Skeletal muscle satellite cell (primary cell): ENCODE data around the gene UBR4.

Experiments used
- H3K27me3 ChIP-seq: 2 replicates; pipeline ENCODE4 v1.7.0; 2013; ENCODE audit warnings: low read length; ENCODE audit not compliant: control insufficient read depth, insufficient read depth
- H3K36me3 ChIP-seq: 2 replicates; pipeline ENCODE4 v1.7.0; 2013; ENCODE audit warnings: mild to moderate bottlenecking, control low read depth, low read length; ENCODE audit not compliant: insufficient read depth
- H3K4me1 ChIP-seq: 2 replicates; pipeline ENCODE4 v1.7.0; 2013; ENCODE audit warnings: low read length; ENCODE audit not compliant: control insufficient read depth, insufficient read depth
- H3K4me2 ChIP-seq: 2 replicates; pipeline ENCODE4 v1.7.0; 2013; ENCODE audit warnings: mild to moderate bottlenecking, low read length
- H3K4me3 ChIP-seq: 2 replicates; pipeline ENCODE4 v1.7.0; 2013; ENCODE audit warnings: low read length
- H3K9ac ChIP-seq: 2 replicates; pipeline ENCODE4 v1.7.0; 2013; ENCODE audit warnings: mild to moderate bottlenecking, low read depth, low read length, moderate library complexity
- H3K9me3 ChIP-seq: replicated peaks from 2 replicates; pipeline ENCODE4 v1.7.0; 2013; ENCODE audit warnings: mild to moderate bottlenecking, control low read depth, low read length

The UBR4 gene

DNA sequence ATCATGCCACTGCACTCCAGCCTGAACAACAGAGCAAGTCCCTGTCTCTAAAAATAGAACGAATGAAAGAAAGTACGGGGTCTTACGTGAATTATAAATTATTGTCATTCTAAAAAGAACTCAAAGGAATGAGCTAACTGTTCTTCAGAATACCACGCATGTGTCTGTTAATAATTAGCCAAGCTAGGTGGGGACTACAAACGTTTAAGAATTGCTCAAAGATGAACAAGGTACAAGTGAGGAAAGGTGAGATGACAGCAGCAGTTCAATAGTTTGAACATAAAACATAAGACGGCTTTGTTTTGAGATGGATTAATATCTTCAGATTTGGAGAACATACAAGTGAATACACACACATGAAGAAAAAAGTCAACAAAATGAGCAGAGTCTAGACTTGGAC, 79.6 kb downstream of the UBR4 start:
- H3K4me3 ChIP-seq = no peak overlapping the region
- H3K36me3 ChIP-seq = peaks cover 88% of the 10 kb centered on the region
- no peaks in the 10 kb centered on the region for H3K4me1 ChIP-seq
- H3K9me3 ChIP-seq = no peaks in the 10 kb centered on the region
- H3K27me3 ChIP-seq = no peaks in the 10 kb centered on the region
- no peak overlapping the region for H3K4me2 ChIP-seq
- H3K9ac ChIP-seq = no peak overlapping the region

DNA sequence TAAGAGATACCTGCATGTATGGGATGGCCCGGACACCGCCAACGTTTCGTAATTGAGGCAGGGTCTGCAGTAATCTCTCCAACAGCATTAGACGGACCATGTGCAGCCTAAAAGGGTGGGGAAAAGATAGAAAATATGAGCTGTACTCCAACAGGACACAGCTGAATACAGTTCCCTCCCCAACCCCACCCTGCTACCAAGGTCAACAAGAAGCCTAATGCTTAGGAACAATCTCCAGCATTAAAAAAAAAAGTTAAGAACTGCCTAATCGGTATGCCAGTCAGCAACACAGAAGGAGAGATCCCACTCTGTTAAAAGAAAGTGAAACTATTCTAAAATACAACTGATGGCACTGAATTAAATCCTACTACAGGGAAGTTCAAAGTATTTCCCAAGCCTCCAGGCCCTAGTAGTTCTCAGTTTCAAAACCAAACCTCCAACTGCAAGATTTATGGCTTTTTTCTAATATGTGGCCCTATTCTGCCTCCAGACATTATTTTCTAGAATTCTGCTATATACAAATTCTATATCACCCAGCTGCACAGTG, 81.0 kb downstream of the UBR4 start:
- no peaks in the 10 kb centered on the region for H3K9me3 ChIP-seq
- H3K4me2 ChIP-seq = no peak overlapping the region
- peaks cover 89% of the 10 kb centered on the region for H3K36me3 ChIP-seq
- H3K4me1 ChIP-seq = no peaks in the 10 kb centered on the region
- H3K4me3 ChIP-seq = no peak overlapping the region
- H3K9ac ChIP-seq = no peak overlapping the region
- no peaks in the 10 kb centered on the region for H3K27me3 ChIP-seq

DNA sequence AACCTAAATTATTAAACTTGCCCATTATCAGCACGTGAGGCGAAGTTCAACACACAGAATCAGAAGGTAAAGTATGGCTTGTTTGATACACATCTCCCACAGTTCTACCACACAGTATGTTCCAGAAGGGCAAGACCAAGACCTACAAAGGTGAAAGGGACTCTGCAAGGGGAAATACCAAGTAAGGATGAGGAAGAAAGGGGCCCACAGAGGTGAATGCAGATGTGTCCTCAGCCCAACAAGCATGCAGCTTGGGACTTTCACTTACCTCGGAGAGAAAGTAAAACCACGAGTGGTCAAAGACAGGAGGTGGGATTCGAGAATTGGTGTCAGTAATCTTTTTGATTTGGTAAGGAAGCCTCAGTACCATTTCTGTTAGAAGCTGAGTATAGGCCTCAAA, 85.8 kb downstream of the UBR4 start:
- H3K4me1 ChIP-seq = no peaks in the 10 kb centered on the region
- H3K4me2 ChIP-seq = no peak overlapping the region
- H3K9ac ChIP-seq = no peak overlapping the region
- no peaks in the 10 kb centered on the region for H3K9me3 ChIP-seq
- H3K27me3 ChIP-seq = no peaks in the 10 kb centered on the region
- H3K36me3 ChIP-seq = peaks cover 97% of the 10 kb centered on the region
- no peak overlapping the region for H3K4me3 ChIP-seq

DNA sequence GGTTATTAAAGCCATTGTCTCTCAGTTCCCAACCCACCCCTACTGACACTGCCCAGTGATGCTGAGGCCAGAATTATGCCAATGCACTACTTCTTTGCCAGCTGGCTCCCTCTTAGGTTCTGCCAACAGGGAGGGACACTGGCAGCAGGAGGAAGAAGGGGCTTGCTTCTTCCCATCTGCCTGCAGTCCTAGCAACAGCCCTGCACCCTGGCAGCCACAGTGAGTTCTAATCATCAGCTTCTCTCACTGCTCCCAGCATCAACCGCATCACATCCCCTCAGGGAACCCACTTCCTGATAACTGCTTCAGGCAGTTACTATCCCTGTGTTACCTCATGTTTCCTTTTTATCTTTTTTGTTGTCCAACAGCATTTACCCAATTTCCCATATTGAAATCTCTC, 86.2 kb downstream of the UBR4 start:
- no peak overlapping the region for H3K9ac ChIP-seq
- no peak overlapping the region for H3K4me3 ChIP-seq
- H3K4me1 ChIP-seq = no peaks in the 10 kb centered on the region

DNA sequence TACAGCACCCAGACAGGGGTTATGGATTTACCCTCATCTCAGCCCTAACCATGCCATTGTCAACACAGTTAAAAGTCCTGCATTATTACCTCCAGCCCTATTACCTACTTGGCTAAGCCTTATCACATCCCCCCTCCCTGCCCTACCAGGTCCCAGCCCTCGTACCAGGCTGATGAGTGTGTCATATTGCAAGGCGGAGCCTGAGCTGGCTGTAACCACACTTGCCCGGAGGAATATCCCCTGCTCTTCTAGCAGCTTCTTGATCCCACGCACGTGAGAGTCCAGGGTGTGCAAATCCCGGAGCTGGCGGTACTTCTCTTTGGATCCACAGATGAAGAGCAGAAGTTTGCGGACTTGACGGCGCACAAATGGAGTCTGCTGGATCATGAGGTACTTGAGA, 87.4 kb downstream of the UBR4 start:
- H3K4me1 ChIP-seq = no peaks in the 10 kb centered on the region
- H3K4me3 ChIP-seq = no peak overlapping the region
- H3K36me3 ChIP-seq = peaks cover 97% of the 10 kb centered on the region
- H3K27me3 ChIP-seq = no peaks in the 10 kb centered on the region
- H3K9ac ChIP-seq = no peak overlapping the region
- no peak overlapping the region for H3K4me2 ChIP-seq
- H3K9me3 ChIP-seq = no peaks in the 10 kb centered on the region

More for the DNA sequence above, 86.2 kb downstream of the UBR4 start:
- Histone ChIP-seq H3K4me2 (no peak overlapping the region), H3K36me3 (peaks cover 97% of the 10 kb centered on the region), H3K27me3 (no peaks in the 10 kb centered on the region), H3K9me3 (no peaks in the 10 kb centered on the region)

DNA sequence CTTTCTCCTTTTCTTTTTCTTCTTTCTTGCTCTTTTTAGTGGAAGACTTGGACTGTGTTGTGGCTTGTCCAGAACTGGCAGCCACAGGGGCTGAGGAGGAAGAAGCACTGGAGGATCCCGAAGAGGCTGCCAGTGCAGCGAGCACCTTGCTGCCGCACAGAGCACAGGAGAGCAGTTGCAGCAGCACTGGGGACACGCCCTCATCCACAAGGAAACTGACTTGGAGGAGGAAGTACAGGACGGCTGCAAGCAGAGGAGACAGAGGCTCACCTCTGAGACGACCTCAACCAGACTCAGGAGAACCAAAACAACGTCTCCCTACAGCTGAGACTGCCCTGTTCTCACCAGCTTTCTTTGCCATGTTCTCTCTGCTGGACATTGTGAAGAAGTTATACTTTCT, 88.9 kb downstream of the UBR4 start:
- Histone ChIP-seq H3K9ac (no peak overlapping the region), H3K4me1 (no peaks in the 10 kb centered on the region), H3K4me2 (no peak overlapping the region), H3K27me3 (no peaks in the 10 kb centered on the region), H3K36me3 (peaks cover 97% of the 10 kb centered on the region), H3K9me3 (no peaks in the 10 kb centered on the region), H3K4me3 (no peak overlapping the region)

DNA sequence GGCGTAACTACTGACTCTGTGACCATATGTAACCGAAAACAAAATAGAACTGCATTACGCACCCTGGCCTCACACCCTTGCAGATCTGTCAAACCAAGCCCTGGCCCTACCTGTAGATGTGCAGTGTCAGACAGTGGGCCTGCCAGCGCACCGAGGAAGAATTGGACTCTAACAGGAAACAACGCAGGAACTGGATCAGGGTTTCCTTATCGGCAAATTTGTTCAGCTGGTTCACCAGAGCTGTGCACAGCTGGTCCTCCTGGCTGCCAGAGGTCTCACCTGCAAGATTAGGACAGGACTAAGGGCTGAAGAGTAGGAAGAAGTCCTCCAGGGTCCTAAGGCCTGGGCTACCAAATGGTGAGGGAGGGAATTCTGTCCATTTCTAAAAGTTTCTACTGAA, 90.0 kb downstream of the UBR4 start:
- Histone ChIP-seq H3K9me3 (no peaks in the 10 kb centered on the region), H3K4me2 (no peak overlapping the region), H3K36me3 (peaks cover 97% of the 10 kb centered on the region)

DNA sequence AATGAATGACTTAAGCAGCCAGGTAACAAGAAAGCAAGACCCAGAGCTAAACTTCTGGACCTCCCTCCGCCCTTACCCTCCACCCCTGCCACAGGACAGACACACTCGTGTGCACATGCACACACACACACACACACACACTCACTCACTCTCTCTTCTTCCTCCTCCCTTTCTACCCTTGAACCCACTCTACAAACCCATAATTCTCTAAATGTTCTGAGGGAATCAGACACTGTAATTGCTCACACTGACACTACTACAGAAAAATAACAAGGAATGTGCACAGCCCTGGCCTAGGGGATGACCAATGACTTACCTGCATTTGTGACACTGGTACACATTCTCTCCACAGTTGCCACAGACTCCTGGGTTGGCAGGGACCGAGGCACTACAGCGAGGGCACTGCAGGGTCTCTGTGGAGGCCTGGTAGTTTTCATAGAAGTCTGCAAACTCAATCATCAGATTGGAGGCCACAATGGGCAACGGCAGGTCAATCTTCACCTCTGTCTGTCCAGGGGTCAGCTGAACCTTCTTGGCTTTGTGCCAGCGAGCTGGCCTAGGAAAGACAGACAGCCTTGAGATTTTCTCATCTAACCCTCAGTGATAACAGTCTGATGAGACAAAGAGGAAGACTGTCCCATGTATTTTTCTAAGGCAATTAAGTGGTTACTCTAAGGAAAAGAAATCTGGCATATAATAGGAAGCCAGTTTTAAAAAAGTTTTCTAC, 94.8 kb downstream of the UBR4 start:
- Histone ChIP-seq H3K4me2 (no peak overlapping the region), H3K4me3 (no peak overlapping the region), H3K9ac (no peak overlapping the region), H3K9me3 (no peaks in the 10 kb centered on the region), H3K27me3 (no peaks in the 10 kb centered on the region), H3K36me3 (peaks cover 98% of the 10 kb centered on the region), H3K4me1 (no peaks in the 10 kb centered on the region)

More for the DNA sequence above, 90.0 kb downstream of the UBR4 start:
- Histone ChIP-seq H3K27me3 (no peaks in the 10 kb centered on the region), H3K4me3 (no peak overlapping the region), H3K9ac (no peak overlapping the region), H3K4me1 (no peaks in the 10 kb centered on the region)

DNA sequence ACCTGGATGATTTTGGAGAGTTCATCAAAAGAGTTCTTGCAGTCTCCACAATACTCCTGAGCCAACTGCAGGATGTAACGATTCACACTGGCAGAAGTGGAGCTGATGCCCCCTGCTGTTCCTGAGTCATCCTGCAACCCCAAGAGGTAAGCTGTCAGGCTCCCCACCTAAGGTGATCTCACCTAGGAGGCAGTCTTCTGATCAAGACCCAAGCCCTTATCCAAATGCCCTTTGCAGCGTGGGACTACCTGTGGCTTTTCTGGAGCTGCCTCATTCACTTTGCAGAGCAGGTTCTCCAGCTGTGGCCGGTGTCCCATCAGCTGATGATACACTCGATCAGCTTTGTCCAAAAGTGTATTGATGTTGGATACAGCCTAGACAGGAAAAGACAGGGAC, 96.4 kb downstream of the UBR4 start:
- Histone ChIP-seq H3K27me3 (no peaks in the 10 kb centered on the region), H3K36me3 (peaks cover 97% of the 10 kb centered on the region), H3K4me1 (no peaks in the 10 kb centered on the region), H3K4me2 (no peak overlapping the region), H3K9ac (no peak overlapping the region), H3K4me3 (no peak overlapping the region), H3K9me3 (no peaks in the 10 kb centered on the region)

DNA sequence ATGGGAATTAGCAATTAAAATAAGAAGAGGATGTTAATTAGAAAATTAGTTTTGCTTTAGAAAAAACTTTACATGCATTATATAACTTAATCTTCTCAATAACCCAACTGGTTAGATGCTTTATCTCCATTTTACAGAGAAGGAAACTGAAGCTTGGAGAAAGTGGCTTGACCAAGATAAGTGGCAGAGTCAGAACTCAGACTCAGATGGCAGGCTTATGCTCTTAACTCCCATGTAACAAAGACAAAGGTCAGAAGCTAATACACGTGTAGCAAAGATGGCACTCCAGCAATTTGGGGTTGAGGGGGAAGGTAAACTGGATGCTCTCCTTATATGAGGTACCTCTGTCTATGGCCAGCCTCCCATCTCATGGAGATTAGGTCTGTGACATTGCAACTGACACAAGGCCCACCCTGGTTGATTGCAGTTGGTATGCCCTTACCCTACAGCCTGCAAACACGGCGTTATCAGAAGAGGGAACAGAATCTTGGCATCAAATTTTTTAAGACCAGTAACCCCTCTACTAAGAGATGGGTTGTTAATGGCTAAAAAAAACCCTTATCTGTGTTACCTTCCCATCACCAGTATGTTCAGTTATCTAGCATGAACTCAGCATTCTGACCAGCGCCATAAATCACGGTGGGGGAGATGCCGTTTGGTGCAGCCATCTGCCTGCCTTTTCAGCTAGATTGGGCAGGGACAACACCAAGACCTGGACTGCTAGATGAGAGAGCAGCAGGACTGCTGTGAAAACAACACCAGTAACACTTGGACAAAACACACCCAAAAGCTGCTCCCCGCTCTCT, 97.0 kb downstream of the UBR4 start:
- no peaks in the 10 kb centered on the region for H3K9me3 ChIP-seq
- no peaks in the 10 kb centered on the region for H3K27me3 ChIP-seq
- peaks cover 98% of the 10 kb centered on the region for H3K36me3 ChIP-seq
- no peak overlapping the region for H3K4me3 ChIP-seq
- H3K9ac ChIP-seq = no peak overlapping the region
- H3K4me1 ChIP-seq = no peaks in the 10 kb centered on the region
- no peak overlapping the region for H3K4me2 ChIP-seq

DNA sequence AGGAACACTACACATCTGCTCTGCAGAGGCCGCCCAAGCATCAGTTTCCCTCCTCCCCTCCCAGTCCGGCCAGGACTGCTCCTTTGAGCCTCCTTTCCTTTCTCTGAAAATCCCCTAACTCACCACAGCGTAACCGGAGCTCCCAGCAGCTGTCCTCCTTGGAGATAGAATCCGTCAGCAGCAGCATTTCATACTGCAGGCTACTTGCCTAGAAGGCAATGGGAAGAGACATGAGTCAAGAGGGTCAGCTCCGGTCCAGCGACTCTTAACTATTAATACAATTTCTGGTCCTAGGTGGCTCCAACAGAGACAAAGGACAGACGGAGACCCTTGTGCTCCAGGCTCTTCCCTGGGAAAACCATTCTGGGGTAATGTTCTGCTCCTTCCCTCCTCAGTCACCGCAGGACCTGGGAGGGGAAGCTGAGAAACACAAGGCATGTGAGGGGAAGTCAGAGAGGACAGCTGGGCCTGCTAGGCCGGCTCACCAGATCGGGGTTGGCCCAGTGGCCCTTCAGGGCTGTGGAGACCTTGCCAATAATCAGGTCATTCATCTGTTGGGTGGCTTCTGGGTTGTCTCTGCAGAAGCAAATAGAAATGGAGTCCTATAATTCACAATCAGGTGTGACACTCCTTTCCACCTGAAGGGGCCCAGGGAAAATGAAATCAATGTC, 99.7 kb downstream of the UBR4 start:
- Histone ChIP-seq H3K9me3 (no peaks in the 10 kb centered on the region), H3K4me1 (no peaks in the 10 kb centered on the region), H3K9ac (no peak overlapping the region), H3K36me3 (peaks cover 98% of the 10 kb centered on the region), H3K4me3 (no peak overlapping the region), H3K27me3 (no peaks in the 10 kb centered on the region), H3K4me2 (no peak overlapping the region)
